Measurements from ENCODE around the gene GJD3.
A peak's percentile ranks its signal among the peaks of the same experiment; 100 is the strongest.
"Not testable (repeated sequence)": the region's sequence is repeated elsewhere in the genome, so short reads cannot be mapped to it uniquely, and the experiment has no call there.

Gene GJD3

GRCh38 chr17:40364121-40364861 is at the start of gene GJD3:
Gene GJD3, minus strand, starts transcription at chr17:40364737. Its CDS starts 922 bp downstream, at chr17:40363815.
- DNase-seq: no peak

GRCh38 chr17:40414312-40414711 is 49.8 kb upstream of the GJD3 start:
- not testable (repeated sequence) for DNase-seq

- DNase-seq: no peak
Measured at GRCh38 chr17:40412880-40413279, 48.3 kb upstream of the GJD3 start.

GRCh38 chr17:40411821-40412220 is 47.3 kb upstream of the GJD3 start:
- no peak for DNase-seq

- DNase-seq: no peak
Measured at GRCh38 chr17:40410082-40410481, 45.5 kb upstream of the GJD3 start.

- DNase-seq: not testable (repeated sequence)
Measured at GRCh38 chr17:40409540-40409939, 45.0 kb upstream of the GJD3 start.

GRCh38 chr17:40407460-40407859 is 42.9 kb upstream of the GJD3 start:
- DNase-seq: no peak

GRCh38 chr17:40404003-40404402 is 39.5 kb upstream of the GJD3 start:
- DNase-seq: no peak

GRCh38 chr17:40402668-40403067 is 38.1 kb upstream of the GJD3 start:
- no peak for DNase-seq

GRCh38 chr17:40399185-40399584 is 34.6 kb upstream of the GJD3 start:
- peak; percentile 44 for DNase-seq

- DNase-seq: not testable (repeated sequence)
Measured at GRCh38 chr17:40386555-40386954, 22.0 kb upstream of the GJD3 start.

GRCh38 chr17:40382251-40382650 is 17.7 kb upstream of the GJD3 start:
- DNase-seq: no peak

- no peak for DNase-seq
Measured at GRCh38 chr17:40378966-40379365, 14.4 kb upstream of the GJD3 start.

GRCh38 chr17:40377832-40378231 is 13.3 kb upstream of the GJD3 start:
- no peak for DNase-seq

- DNase-seq: peak; percentile 22
Measured at GRCh38 chr17:40376541-40376940, 12.0 kb upstream of the GJD3 start.

- not testable (repeated sequence) for DNase-seq
Measured at GRCh38 chr17:40375786-40376185, 11.2 kb upstream of the GJD3 start.

- DNase-seq: no peak
Measured at GRCh38 chr17:40374821-40375498, 10.4 kb upstream of the GJD3 start.

GRCh38 chr17:40373999-40374398 is 9.5 kb upstream of the GJD3 start:
- DNase-seq: no peak

GRCh38 chr17:40373324-40373723 is 8.8 kb upstream of the GJD3 start:
- DNase-seq: peak; percentile 11

- DNase-seq: not testable (repeated sequence)
Measured at GRCh38 chr17:40372644-40373043, 8.1 kb upstream of the GJD3 start.

- no peak for DNase-seq
Measured at GRCh38 chr17:40372031-40372430, 7.5 kb upstream of the GJD3 start.

GRCh38 chr17:40371261-40371929 is 6.9 kb upstream of the GJD3 start:
- DNase-seq: peak; percentile 64

- DNase-seq: no peak
Measured at GRCh38 chr17:40369923-40370322, 5.4 kb upstream of the GJD3 start.

GRCh38 chr17:40367728-40368127 is 3.2 kb upstream of the GJD3 start:
- DNase-seq: not testable (repeated sequence)
